ENCODE measurements around the gene ZYX.
"Not testable (repeated sequence)": the region's sequence is repeated elsewhere in the genome, so short reads cannot be mapped to it uniquely, and the experiment has no call there.

Gene ZYX

DNA sequence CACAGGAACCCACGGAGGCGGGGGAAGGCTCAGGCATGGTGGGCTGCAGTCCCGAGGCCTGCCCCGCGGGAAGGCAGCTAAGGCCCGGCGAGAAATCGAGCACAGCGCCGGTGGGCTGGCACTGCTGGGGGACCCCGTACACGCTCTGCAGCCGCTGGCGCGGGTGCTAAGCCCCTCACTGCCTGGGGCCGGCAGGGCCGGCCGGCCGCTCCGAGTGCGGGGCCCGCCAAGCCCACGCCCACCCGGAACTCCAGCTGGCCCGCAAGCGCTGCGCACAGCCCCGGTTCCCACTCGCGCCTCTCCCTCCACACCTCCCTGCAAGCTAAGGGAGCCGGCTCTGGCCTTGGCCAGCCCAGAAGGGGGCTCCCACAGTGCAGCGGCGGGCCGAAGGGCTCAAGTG, 43.3 kb downstream of the ZYX start:
- H3K27me3 ChIP-seq (ENCODE audit: control insufficient read depth, insufficient read depth, low read length); H3K4me1 ChIP-seq (ENCODE audit: control insufficient read depth, insufficient read depth, low read length); H3K4me3 ChIP-seq (ENCODE audit: low read length): not testable (repeated sequence)

DNA sequence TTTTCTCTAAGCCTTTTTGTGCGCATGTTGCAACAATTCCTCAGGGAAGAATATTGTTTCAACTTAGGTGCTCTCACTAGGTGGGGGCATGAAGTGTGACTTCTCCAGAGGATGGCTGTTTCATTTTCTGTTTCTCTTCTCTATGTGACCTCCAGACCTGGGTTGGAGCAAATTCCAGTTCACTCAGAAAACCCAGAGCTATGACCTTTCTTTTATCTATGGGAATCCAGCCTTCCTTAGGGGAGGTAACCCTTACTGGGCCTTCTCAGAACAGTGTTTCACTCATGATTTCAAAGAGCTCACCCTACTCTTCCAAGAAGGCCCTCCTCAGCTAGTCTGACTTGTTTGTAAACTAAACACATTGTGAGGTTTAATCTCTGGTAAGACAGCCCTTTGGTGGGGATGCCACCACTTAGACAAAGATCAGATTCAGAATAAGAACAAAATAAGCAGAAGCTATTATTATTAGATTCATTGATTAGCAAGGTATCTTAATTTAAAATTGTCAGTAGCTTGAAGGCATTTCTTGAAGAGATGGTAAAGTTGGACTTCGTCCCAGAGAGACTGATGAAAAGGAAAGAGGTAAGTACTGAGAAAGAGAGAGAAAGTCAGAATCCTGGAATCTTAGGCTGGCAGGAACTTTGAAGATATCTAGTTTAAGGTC, 45.5 kb downstream of the ZYX start:
- Histone ChIP-seq H3K4me1 (ENCODE audit: control insufficient read depth, insufficient read depth, low read length) (no peaks in the 10 kb centered on the region), H3K9ac (ENCODE audit: low read length) (no peak overlapping the region), H3K36me3 (ENCODE audit: control insufficient read depth, insufficient read depth, low read length) (no peaks in the 10 kb centered on the region), H3K4me3 (ENCODE audit: low read length) (no peak overlapping the region), H3K9me3 (ENCODE audit: control insufficient read depth, low read length) (no peaks in the 10 kb centered on the region), H3K27me3 (ENCODE audit: control insufficient read depth, insufficient read depth, low read length) (no peaks in the 10 kb centered on the region)

More for the DNA sequence above, 43.3 kb downstream of the ZYX start:
- not testable (repeated sequence) for H3K9me3 ChIP-seq (ENCODE audit: control insufficient read depth, low read length); H3K36me3 ChIP-seq (ENCODE audit: control insufficient read depth, insufficient read depth, low read length); H3K9ac ChIP-seq (ENCODE audit: low read length)

DNA sequence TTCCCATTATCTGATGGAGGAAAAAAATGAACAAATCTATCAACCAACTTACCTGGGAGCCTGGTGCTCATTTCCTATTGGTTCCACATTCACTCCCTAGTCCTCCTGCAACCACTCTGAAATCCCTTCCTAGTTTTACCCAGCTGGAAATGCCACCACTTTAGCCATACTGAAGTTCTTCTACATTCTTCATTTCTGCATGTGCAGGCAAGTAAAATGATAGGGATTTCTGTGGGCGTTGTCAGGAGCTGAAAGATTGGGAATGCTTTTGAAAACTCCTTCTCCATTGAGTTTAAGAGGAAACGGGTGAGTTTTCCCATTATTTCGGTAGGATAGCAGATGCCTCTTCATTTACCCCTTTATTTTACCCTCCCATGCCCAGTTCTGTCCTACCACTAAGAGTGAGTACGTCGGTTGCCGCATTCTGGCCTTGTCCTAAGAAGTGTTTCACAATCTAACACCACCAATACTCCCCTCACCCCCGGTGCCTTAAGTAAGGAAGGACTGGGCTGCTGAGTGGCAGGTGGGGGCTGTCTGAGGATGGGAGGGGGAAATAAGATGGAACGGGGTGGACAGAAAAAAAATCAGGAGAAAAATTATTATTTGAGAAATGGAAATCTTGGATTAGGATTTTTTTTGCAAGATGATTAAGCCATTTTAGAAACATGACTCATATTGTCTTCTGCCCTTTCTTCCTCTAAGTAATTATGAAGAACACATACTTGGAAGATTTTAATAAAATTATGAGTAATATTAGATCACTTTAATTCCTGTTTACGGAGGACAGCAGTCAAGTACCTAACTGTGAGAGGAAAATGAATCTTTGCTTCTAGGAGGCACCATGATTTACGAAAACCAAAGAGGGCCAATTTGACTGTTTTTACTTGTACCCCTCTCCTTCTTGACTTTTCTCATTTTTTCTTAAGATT, 48.9 kb downstream of the ZYX start:
- Histone ChIP-seq H3K9ac (ENCODE audit: low read length) (no peak overlapping the region), H3K27me3 (ENCODE audit: control insufficient read depth, insufficient read depth, low read length) (no peaks in the 10 kb centered on the region), H3K4me3 (ENCODE audit: low read length) (no peak overlapping the region), H3K36me3 (ENCODE audit: control insufficient read depth, insufficient read depth, low read length) (no peaks in the 10 kb centered on the region), H3K4me1 (ENCODE audit: control insufficient read depth, insufficient read depth, low read length) (no peaks in the 10 kb centered on the region), H3K9me3 (ENCODE audit: control insufficient read depth, low read length) (no peaks in the 10 kb centered on the region)

GRCh38 chr7:143431109-143431508, 50.0 kb downstream of the ZYX start:
- no peaks in the 10 kb centered on the region for H3K27me3 ChIP-seq (ENCODE audit: control insufficient read depth, insufficient read depth, low read length)
- no peak overlapping the region for H3K4me3 ChIP-seq (ENCODE audit: low read length)
- H3K9me3 ChIP-seq (ENCODE audit: control insufficient read depth, low read length): no peaks in the 10 kb centered on the region
- no peak overlapping the region for H3K9ac ChIP-seq (ENCODE audit: low read length)
- H3K36me3 ChIP-seq (ENCODE audit: control insufficient read depth, insufficient read depth, low read length): no peaks in the 10 kb centered on the region
- H3K4me1 ChIP-seq (ENCODE audit: control insufficient read depth, insufficient read depth, low read length): no peaks in the 10 kb centered on the region

GRCh38 chr7:143433759-143434158, 52.6 kb downstream of the ZYX start:
- no peaks in the 10 kb centered on the region for H3K27me3 ChIP-seq (ENCODE audit: control insufficient read depth, insufficient read depth, low read length)
- no peak overlapping the region for H3K4me3 ChIP-seq (ENCODE audit: low read length)
- H3K36me3 ChIP-seq (ENCODE audit: control insufficient read depth, insufficient read depth, low read length): no peaks in the 10 kb centered on the region
- no peak overlapping the region for H3K9ac ChIP-seq (ENCODE audit: low read length)
- H3K4me1 ChIP-seq (ENCODE audit: control insufficient read depth, insufficient read depth, low read length): no peaks in the 10 kb centered on the region
- no peaks in the 10 kb centered on the region for H3K9me3 ChIP-seq (ENCODE audit: control insufficient read depth, low read length)

- Histone ChIP-seq H3K9me3 (ENCODE audit: control insufficient read depth, low read length) (no peaks in the 10 kb centered on the region), H3K36me3 (ENCODE audit: control insufficient read depth, insufficient read depth, low read length) (no peaks in the 10 kb centered on the region), H3K4me1 (ENCODE audit: control insufficient read depth, insufficient read depth, low read length) (no peaks in the 10 kb centered on the region), H3K27me3 (ENCODE audit: control insufficient read depth, insufficient read depth, low read length) (no peaks in the 10 kb centered on the region), H3K4me3 (ENCODE audit: low read length) (no peak overlapping the region), H3K9ac (ENCODE audit: low read length) (no peak overlapping the region)
These were observed 53.5 kb downstream of the ZYX start for GRCh38 chr7:143434660-143435059.

DNA sequence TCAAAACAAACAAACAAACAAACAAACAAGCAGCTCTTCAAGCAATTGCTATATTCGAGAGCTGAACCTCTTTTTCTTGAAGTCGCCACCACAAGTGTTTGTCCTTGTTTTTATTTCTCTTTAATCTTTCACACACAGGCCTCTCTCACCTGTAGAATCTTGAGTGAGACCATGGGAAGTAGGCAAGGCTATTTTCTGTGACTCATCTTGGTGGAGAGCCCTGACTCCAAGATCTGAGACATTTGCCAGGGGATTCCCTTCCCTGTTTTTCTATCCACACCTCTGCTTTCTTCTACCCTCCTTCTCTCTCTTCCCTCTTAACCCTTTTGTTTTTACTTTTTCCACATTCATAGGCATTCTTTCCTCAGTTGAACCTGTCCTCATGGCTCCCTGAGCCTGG, 54.1 kb downstream of the ZYX start:
- Histone ChIP-seq H3K36me3 (ENCODE audit: control insufficient read depth, insufficient read depth, low read length) (no peaks in the 10 kb centered on the region), H3K4me3 (ENCODE audit: low read length) (no peak overlapping the region), H3K9me3 (ENCODE audit: control insufficient read depth, low read length) (no peaks in the 10 kb centered on the region), H3K9ac (ENCODE audit: low read length) (no peak overlapping the region), H3K4me1 (ENCODE audit: control insufficient read depth, insufficient read depth, low read length) (no peaks in the 10 kb centered on the region), H3K27me3 (ENCODE audit: control insufficient read depth, insufficient read depth, low read length) (no peaks in the 10 kb centered on the region)

- H3K9me3 ChIP-seq (ENCODE audit: control insufficient read depth, low read length): no peaks in the 10 kb centered on the region
- H3K9ac ChIP-seq (ENCODE audit: low read length): no peak overlapping the region
- no peaks in the 10 kb centered on the region for H3K36me3 ChIP-seq (ENCODE audit: control insufficient read depth, insufficient read depth, low read length)
- H3K27me3 ChIP-seq (ENCODE audit: control insufficient read depth, insufficient read depth, low read length): no peaks in the 10 kb centered on the region
- H3K4me3 ChIP-seq (ENCODE audit: low read length): no peak overlapping the region
- no peaks in the 10 kb centered on the region for H3K4me1 ChIP-seq (ENCODE audit: control insufficient read depth, insufficient read depth, low read length)
These were observed 55.3 kb downstream of the ZYX start for GRCh38 chr7:143436325-143436946.

DNA sequence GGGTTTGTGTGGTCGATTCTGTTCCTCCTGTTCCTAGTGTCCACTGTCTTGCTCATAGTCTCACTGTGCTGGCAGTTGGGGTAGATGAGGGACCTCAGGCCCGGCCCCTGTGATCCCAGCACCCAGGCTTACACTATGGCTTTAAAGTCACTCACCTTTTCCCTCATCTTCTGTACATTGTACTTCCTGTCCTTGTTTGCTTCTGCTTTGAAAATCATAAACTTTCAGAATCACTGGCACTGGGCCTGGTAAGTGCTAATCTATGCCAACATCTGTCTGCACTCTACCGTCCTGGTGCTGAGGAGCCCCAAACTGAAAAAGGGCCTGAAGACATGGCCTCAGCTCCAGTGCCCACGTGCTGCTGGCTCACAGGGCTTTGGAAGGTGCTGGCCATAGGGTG, 56.4 kb downstream of the ZYX start:
- Histone ChIP-seq H3K27me3 (ENCODE audit: control insufficient read depth, insufficient read depth, low read length) (no peaks in the 10 kb centered on the region), H3K36me3 (ENCODE audit: control insufficient read depth, insufficient read depth, low read length) (no peaks in the 10 kb centered on the region), H3K4me1 (ENCODE audit: control insufficient read depth, insufficient read depth, low read length) (no peaks in the 10 kb centered on the region), H3K9ac (ENCODE audit: low read length) (no peak overlapping the region), H3K9me3 (ENCODE audit: control insufficient read depth, low read length) (no peaks in the 10 kb centered on the region), H3K4me3 (ENCODE audit: low read length) (no peak overlapping the region)

GRCh38 chr7:143439866-143440265, 58.7 kb downstream of the ZYX start:
- Histone ChIP-seq H3K4me1 (ENCODE audit: control insufficient read depth, insufficient read depth, low read length) (no peaks in the 10 kb centered on the region), H3K9me3 (ENCODE audit: control insufficient read depth, low read length) (no peaks in the 10 kb centered on the region), H3K27me3 (ENCODE audit: control insufficient read depth, insufficient read depth, low read length) (no peaks in the 10 kb centered on the region), H3K4me3 (ENCODE audit: low read length) (no peak overlapping the region), H3K36me3 (ENCODE audit: control insufficient read depth, insufficient read depth, low read length) (no peaks in the 10 kb centered on the region), H3K9ac (ENCODE audit: low read length) (no peak overlapping the region)

Measured in mucosa of stomach (tissue), 1 donor.